HCT116 (cell line): ENCODE results near the gene MARCHF2. TPM values are rescaled to one million over a fixed set of nuclear protein-coding genes. Genes with fewer than 3 reads are reported as not detected.

Experiments used
- ATAC-seq: fragments of 200-7000 bp; cut with Tn5 transposase; 2 replicates; pipeline ENCODE4 v1.9.1; 2020; ENCODE audit warnings: mild to moderate bottlenecking, moderate library complexity
- BruUV-seq: library from RNA; stranded (reverse); fragments of 400-500 nt; replicated peaks from 2 replicates; lab custom pipeline; 2021; lab: Mats Ljungman, UMichigan
- CTCF ChIA-PET: fragments of 300-600 bp; sonication (Branson Sonifier 250); formaldehyde crosslinking; loops from one replicate; lab custom pipeline; 2021; ENCODE audit warnings: antibody characterized with exemption; lab: Charles Lee
- POLR2A ChIA-PET: fragments of 300-600, 350-600 bp; sonication (Branson Sonifier 250); formaldehyde crosslinking; loops from one replicate; lab custom pipeline; 2021; ENCODE audit warnings: antibody characterized with exemption; lab: Charles Lee
- RAD21 ChIA-PET, 2 experiments: fragments of 300-600 bp; sonication (Branson Sonifier 250); formaldehyde crosslinking; loops; one replicate each; lab custom pipeline; 2023; ENCODE audit warnings: low total read pairs in 2 of 2; ENCODE audit not compliant: uncharacterized antibody in 2 of 2, unreplicated experiment in 2 of 2, low non-redundant PET in 1 of 2; lab: Charles Lee
- DNase-seq: peaks from one replicate; pipeline ENCODE4 v3.0.0-alpha.2; 2010; ENCODE audit warnings: low read depth, low spot score
- H2AFZ ChIP-seq: fragments of 200-600 bp; shearing (Covaris generic), sonication (generic); 2 replicates; pipeline ENCODE4 v1.6.1; 2017; ENCODE audit warnings: low read depth, mixed run types, mixed read lengths, antibody characterized with exemption, low read length; ENCODE audit not compliant: poor library complexity, severe bottlenecking
- H3K27ac ChIP-seq: 2 replicates; pipeline ENCODE4 v1.5.1; 2012; ENCODE audit warnings: low read depth, low read length
- H3K27me3 ChIP-seq: fragments of 200-600 bp; sonication (generic); 2 replicates; pipeline ENCODE4 v1.6.1; 2016; ENCODE audit warnings: mixed run types, low read length, mixed read lengths; ENCODE audit not compliant: insufficient read depth
- H3K36me3 ChIP-seq, 2 experiments: fragments of 200-500 bp in 1 of 2; fragments of 200-600 bp in 1 of 2; sonication (Bioruptor generic) in 1 of 2; sonication (generic) in 1 of 2; 2 replicates each; pipeline versions ENCODE4 v1.5.1 to v1.6.1; 2014 to 2016; ENCODE audit warnings: low read length in 2 of 2, inconsistent platforms in 1 of 2, mixed read lengths in 1 of 2, mixed run types in 1 of 2; ENCODE audit not compliant: insufficient read depth in 2 of 2, control insufficient read depth in 1 of 2
- H3K4me1 ChIP-seq, 2 experiments: fragments of 200-600 bp in 1 of 2; sonication (generic) in 1 of 2; 2 replicates each; pipeline versions ENCODE4 v1.5.1 to v1.6.1; 2012 to 2017; ENCODE audit warnings: low read length in 2 of 2, inconsistent platforms in 1 of 2, mild to moderate bottlenecking in 1 of 2, mixed read lengths in 1 of 2, mixed run types in 1 of 2, moderate library complexity in 1 of 2; ENCODE audit not compliant: insufficient read depth in 2 of 2, control insufficient read depth in 1 of 2
- H3K4me2 ChIP-seq: fragments of 200-600 bp; sonication (generic); 2 replicates; pipeline ENCODE4 v1.6.1; 2017; ENCODE audit warnings: mixed run types, low read length, mixed read lengths
- H3K4me3 ChIP-seq, 2 experiments: fragments of 200-600 bp in 1 of 2; sonication (generic) in 1 of 2; replicated peaks in 1 of 2; 2 replicates each; pipeline ENCODE4 v1.5.1; 2011 to 2016; ENCODE audit warnings: low read length in 2 of 2, control low read depth in 1 of 2, low read depth in 1 of 2, mild to moderate bottlenecking in 1 of 2, mixed read lengths in 1 of 2, mixed run types in 1 of 2
- H3K79me2 ChIP-seq: fragments of 200-600 bp; sonication (generic); 2 replicates; pipeline ENCODE4 v1.6.1; 2017; ENCODE audit warnings: mild to moderate bottlenecking, mixed run types, low read length, moderate library complexity, mixed read lengths; ENCODE audit not compliant: insufficient read depth
- H3K9ac ChIP-seq: fragments of 200-600 bp; sonication (generic); 2 replicates; pipeline ENCODE4 v1.6.1; 2016; ENCODE audit warnings: low read length, mixed read lengths
- H3K9me2 ChIP-seq: fragments of 200-600 bp; sonication (generic), shearing (Covaris generic); 2 replicates; pipeline ENCODE4 v1.6.1; 2017; ENCODE audit warnings: mixed run types, mild to moderate bottlenecking, moderate library complexity; ENCODE audit not compliant: insufficient read depth
- H3K9me3 ChIP-seq, 2 experiments: fragments of 200-500 bp in 1 of 2; fragments of 200-600 bp in 1 of 2; sonication (Bioruptor generic) in 1 of 2; sonication (generic) in 1 of 2; 2 replicates each; pipeline ENCODE4 v1.6.1; 2014 to 2017; ENCODE audit warnings: low read length in 2 of 2, mixed read lengths in 2 of 2, inconsistent platforms in 1 of 2, low read depth in 1 of 2, mild to moderate bottlenecking in 1 of 2, mixed run types in 1 of 2, moderate library complexity in 1 of 2; ENCODE audit not compliant: control insufficient read depth in 1 of 2, insufficient read depth in 1 of 2
- H4K20me1 ChIP-seq: fragments of 200-600 bp; sonication (generic), shearing (Covaris generic); 2 replicates; pipeline ENCODE4 v1.6.1; 2017; ENCODE audit warnings: mixed run types, mild to moderate bottlenecking, moderate library complexity; ENCODE audit not compliant: insufficient read depth
- ELF1 ChIP-seq: IDR thresholded peaks from 2 replicates; pipeline ENCODE4 v1.6.1; 2012; ENCODE audit warnings: low read depth, borderline replicate concordance
- FOSL1 ChIP-seq: IDR thresholded peaks from 2 replicates; pipeline ENCODE4 v1.6.1; 2012; ENCODE audit warnings: low read depth
- POLR2AphosphoS5 ChIP-seq: IDR thresholded peaks from 2 replicates; pipeline ENCODE4 v1.6.1; 2011; ENCODE audit warnings: mild to moderate bottlenecking, low read depth, low read length, moderate library complexity
- SP1 ChIP-seq: IDR thresholded peaks from 2 replicates; pipeline ENCODE4 v1.6.1; 2012; ENCODE audit warnings: low read depth
- ZFX ChIP-seq: fragments of 450-650 bp; IDR thresholded peaks from 2 replicates; pipeline ENCODE4 v1.6.1; 2017
- intact Hi-C: fragments of 100-400 bp; cut with micrococcal nuclease; formaldehyde crosslinking; loops from 2 replicates; pipeline ENCODE4 v1.10.0; 2022
- total RNA-seq: library from RNA; stranded (reverse); gene quantifications from one replicate; pipeline ENCODE4 v1.2.1, GENCODE V29; 2021; ENCODE audit not compliant: unreplicated experiment
- TF ChIP-seq, protein P1 (sequence below): IDR thresholded peaks from 2 replicates; pipeline ENCODE4 v1.6.1; 2012

MARCHF2 gene
- total RNA-seq, 1 experiment from 2014 or later = 22.5 TPM

DNA sequence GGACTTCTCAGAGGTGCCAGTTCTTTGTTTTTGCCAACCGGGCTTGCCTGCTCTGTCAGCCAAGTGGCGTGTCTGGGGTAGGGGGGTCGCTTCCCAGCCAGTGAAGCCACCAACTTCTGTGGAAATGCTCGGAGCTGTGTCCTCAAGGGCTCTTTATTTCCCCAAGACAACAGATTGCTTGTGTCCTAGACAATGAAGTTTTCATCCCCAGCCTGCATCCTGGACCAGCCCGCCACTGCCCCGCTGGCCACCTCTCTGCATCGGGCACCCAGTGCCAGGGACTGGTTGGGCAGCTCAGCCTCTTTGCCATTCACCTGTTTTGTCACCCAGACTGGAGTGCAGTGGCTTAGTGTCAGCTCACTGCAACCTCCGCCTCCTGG is 19.2 kb upstream of the MARCHF2 start:
- ATAC-seq = no peak
- RAD21 ChIA-PET = no interaction called here
- no peaks in the 10 kb centered on the region; a peak in 1 of 4 replicates for H3K36me3 ChIP-seq
- no TSS peak for BruUV-seq
- CTCF ChIA-PET = interaction anchor here (1.9 kb wide), 1 partner anchor 39 kb away, joined by 7 read pairs; no protein-coding TSS in a partner anchor
- POLR2A ChIA-PET = interaction anchor here (1.4 kb wide), 1 partner anchor 120 kb away, joined by 3 read pairs; the partner anchor contains the start of gene ZNF414
- no peak for DNase-seq
- no peak overlapping the region for H3K4me2 ChIP-seq
- H3K4me3 ChIP-seq = no peak overlapping the region
- no peak overlapping the region for H3K27ac ChIP-seq
- TF ChIP-seq ELF1 = no peak
- TF ChIP-seq, protein P1, sequence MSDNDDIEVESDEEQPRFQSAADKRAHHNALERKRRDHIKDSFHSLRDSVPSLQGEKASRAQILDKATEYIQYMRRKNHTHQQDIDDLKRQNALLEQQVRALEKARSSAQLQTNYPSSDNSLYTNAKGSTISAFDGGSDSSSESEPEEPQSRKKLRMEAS = no peak
- peaks cover 9 to 28% of the 10 kb centered on the region in 2 experiments; a peak in 3 of 4 replicates for H3K4me1 ChIP-seq
- intact Hi-C loops = no loop called here
- H3K9me3 ChIP-seq = no peaks in the 10 kb centered on the region
- no peaks in the 10 kb centered on the region for H3K27me3 ChIP-seq
- H4K20me1 ChIP-seq = no peaks in the 10 kb centered on the region; the same call in 1 of the 2 replicates
- H3K9me2 ChIP-seq = no peaks in the 10 kb centered on the region
- H3K9ac ChIP-seq = no peak overlapping the region
- H2AFZ ChIP-seq = no peak overlapping the region
- peaks cover 71% of the 10 kb centered on the region for H3K79me2 ChIP-seq

DNA sequence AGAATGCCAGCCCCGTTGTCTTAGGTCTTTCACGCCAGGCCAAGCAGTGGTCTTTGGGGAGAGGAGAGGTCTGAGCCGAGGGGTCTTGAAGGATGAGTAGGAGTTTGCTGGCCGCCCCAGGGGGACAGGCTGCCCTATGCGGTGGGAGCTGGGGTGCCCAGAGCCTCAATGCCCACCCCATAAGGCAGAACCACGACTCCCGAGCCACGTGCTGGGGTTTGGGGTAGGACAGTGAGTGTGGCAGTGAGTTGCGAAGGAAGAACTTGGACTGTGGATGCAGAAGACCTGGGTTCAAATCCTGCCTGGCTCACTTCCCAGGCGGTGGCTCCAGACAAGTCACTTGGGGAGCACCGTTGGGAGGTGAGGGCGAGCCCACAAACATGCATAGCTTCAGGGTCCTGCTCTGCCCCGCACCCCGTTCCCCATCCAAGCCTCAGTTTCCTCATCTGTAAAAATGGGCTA is 17.5 kb upstream of the MARCHF2 start:
- RAD21 ChIA-PET = no interaction called here
- DNase-seq (no peak), ATAC-seq (no peak)
- CTCF ChIA-PET = interaction anchor here (1.0 kb wide), 1 partner anchor 41 kb away, joined by 5 read pairs; no protein-coding TSS in a partner anchor
- H3K27me3 ChIP-seq = no peaks in the 10 kb centered on the region
- H4K20me1 ChIP-seq = no peaks in the 10 kb centered on the region; the same call in 1 of the 2 replicates
- POLR2A ChIA-PET = interaction anchor here (1.0 kb wide), 1 partner anchor 40 kb away, joined by 4 read pairs; no protein-coding TSS in a partner anchor
- TF ChIP-seq ELF1 (no peak), SP1 (no peak), POLR2AphosphoS5 (no peak), FOSL1 (no peak), ZFX (no peak)
- H3K9ac ChIP-seq = no peak overlapping the region
- H3K4me3 ChIP-seq = no peak overlapping the region
- no peaks in the 10 kb centered on the region for H3K9me3 ChIP-seq
- H3K79me2 ChIP-seq = peaks cover 77% of the 10 kb centered on the region
- peaks cover 9 to 25% of the 10 kb centered on the region in 2 experiments; a peak in 3 of 4 replicates for H3K4me1 ChIP-seq
- H3K36me3 ChIP-seq = no peaks in the 10 kb centered on the region; a peak in 2 of 4 replicates
- H3K27ac ChIP-seq = no peak overlapping the region
- BruUV-seq = no TSS peak
- H3K4me2 ChIP-seq = no peak overlapping the region
- H2AFZ ChIP-seq = no peak overlapping the region
- intact Hi-C loops = loop anchor here (1.0 to 2.0 kb wide), 2 partner anchors 41 to 49 kb away; no protein-coding TSS in a partner anchor
- H3K9me2 ChIP-seq = no peaks in the 10 kb centered on the region
